MCF 10A (cell line): ENCODE data around the gene ITGA5. TPM values are rescaled to one million over a fixed set of nuclear protein-coding genes. Genes with fewer than 3 reads are reported as not detected.

ENCODE experiments used
- BruUV-seq: library from RNA; stranded (reverse); fragments of 400-500 nt; replicated peaks from 2 replicates; lab custom pipeline; 2021; lab: Mats Ljungman, UMichigan
- CTCF ChIA-PET: fragments of 300-600 bp; sonication (Branson Sonifier 250); formaldehyde crosslinking; extraction: SDS; loops from one replicate; lab custom pipeline; 2021; ENCODE audit warnings: antibody characterized with exemption, inconsistent platforms; lab: Yijun Ruan, JAX
- POLR2A ChIA-PET: fragments of 300-600, 350-650 bp; sonication (Branson Sonifier 250); formaldehyde crosslinking; extraction: SDS; loops from one replicate; lab custom pipeline; 2020; ENCODE audit warnings: antibody characterized with exemption, inconsistent platforms; lab: Yijun Ruan, JAX
- DNase-seq: peaks from one replicate; pipeline ENCODE4 v3.0.0-alpha.2; 2018; ENCODE audit not compliant: unreplicated experiment
- H3K27ac Mint-ChIP-seq: one replicate; pipeline ENCODE4 v1.8.0; 2022; ENCODE audit warnings: mild to moderate bottlenecking, low read depth, mixed read lengths; ENCODE audit not compliant: unreplicated experiment
- H3K27me3 Mint-ChIP-seq: one replicate; pipeline ENCODE4 v1.8.0; 2022; ENCODE audit warnings: mixed read lengths; ENCODE audit not compliant: insufficient read depth, unreplicated experiment
- H3K36me3 Mint-ChIP-seq: one replicate; pipeline ENCODE4 v1.8.0; 2022; ENCODE audit warnings: mild to moderate bottlenecking, moderate library complexity, mixed read lengths; ENCODE audit not compliant: insufficient read depth, unreplicated experiment
- H3K4me1 Mint-ChIP-seq: one replicate; pipeline ENCODE4 v1.8.0; 2022; ENCODE audit warnings: mixed read lengths; ENCODE audit not compliant: insufficient read depth, unreplicated experiment
- H3K4me3 Mint-ChIP-seq: one replicate; pipeline ENCODE4 v1.8.0; 2022; ENCODE audit warnings: mild to moderate bottlenecking, moderate library complexity, mixed read lengths; ENCODE audit not compliant: unreplicated experiment
- H3K9me3 Mint-ChIP-seq: one replicate; pipeline ENCODE4 v1.8.0; 2022; ENCODE audit warnings: mixed read lengths; ENCODE audit not compliant: unreplicated experiment
- intact Hi-C: fragments of 100-400 bp; cut with micrococcal nuclease; formaldehyde crosslinking; loops from 2 replicates; pipeline ENCODE4 v1.14.1; 2022
- total RNA-seq: library from RNA; stranded (reverse); gene quantifications from 2 replicates; pipeline ENCODE4 v1.2.3, GENCODE V29; 2022
- TF ChIP-seq, protein P1 (sequence below): fragments of 200-600 bp; IDR thresholded peaks from one replicate; pipeline ENCODE4 v1.8.0; 2022; ENCODE audit warnings: antibody characterized with exemption, mild to moderate bottlenecking; ENCODE audit not compliant: unreplicated experiment

The ITGA5 gene
- total RNA-seq, 1 experiment from 2014 or later = 110 TPM

GRCh38 chr12:54389607-54390175, 29.4 kb downstream of the ITGA5 start:
- intact Hi-C loops = no loop called here
- no peak overlapping the region for H3K4me3 Mint-ChIP-seq
- TF ChIP-seq, protein P1, sequence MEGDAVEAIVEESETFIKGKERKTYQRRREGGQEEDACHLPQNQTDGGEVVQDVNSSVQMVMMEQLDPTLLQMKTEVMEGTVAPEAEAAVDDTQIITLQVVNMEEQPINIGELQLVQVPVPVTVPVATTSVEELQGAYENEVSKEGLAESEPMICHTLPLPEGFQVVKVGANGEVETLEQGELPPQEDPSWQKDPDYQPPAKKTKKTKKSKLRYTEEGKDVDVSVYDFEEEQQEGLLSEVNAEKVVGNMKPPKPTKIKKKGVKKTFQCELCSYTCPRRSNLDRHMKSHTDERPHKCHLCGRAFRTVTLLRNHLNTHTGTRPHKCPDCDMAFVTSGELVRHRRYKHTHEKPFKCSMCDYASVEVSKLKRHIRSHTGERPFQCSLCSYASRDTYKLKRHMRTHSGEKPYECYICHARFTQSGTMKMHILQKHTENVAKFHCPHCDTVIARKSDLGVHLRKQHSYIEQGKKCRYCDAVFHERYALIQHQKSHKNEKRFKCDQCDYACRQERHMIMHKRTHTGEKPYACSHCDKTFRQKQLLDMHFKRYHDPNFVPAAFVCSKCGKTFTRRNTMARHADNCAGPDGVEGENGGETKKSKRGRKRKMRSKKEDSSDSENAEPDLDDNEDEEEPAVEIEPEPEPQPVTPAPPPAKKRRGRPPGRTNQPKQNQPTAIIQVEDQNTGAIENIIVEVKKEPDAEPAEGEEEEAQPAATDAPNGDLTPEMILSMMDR = no peak
- H3K9me3 Mint-ChIP-seq = no peaks in the 10 kb centered on the region
- H3K27me3 Mint-ChIP-seq = no peaks in the 10 kb centered on the region
- BruUV-seq = no TSS peak
- no peak for DNase-seq
- POLR2A ChIA-PET = no interaction called here
- peaks cover 8% of the 10 kb centered on the region for H3K36me3 Mint-ChIP-seq
- H3K4me1 Mint-ChIP-seq = peaks cover 38% of the 10 kb centered on the region
- peak overlapping the region; percentile 2 for H3K27ac Mint-ChIP-seq
- CTCF ChIA-PET = interaction anchor here (1.3 to 1.5 kb wide), 2 partner anchors 9 to 50 kb away, joined by 3 to 11 read pairs; no protein-coding TSS in a partner anchor

GRCh38 chr12:54389134-54389508, 29.9 kb downstream of the ITGA5 start:
- peaks cover 37% of the 10 kb centered on the region for H3K4me1 Mint-ChIP-seq
- intact Hi-C loops = no loop called here
- ChIA-PET POLR2A (no interaction called here), CTCF (interaction anchor here (1.3 kb wide), 1 partner anchor 9 kb away, joined by 11 read pairs; no protein-coding TSS in a partner anchor)
- H3K4me3 Mint-ChIP-seq = no peak overlapping the region
- H3K27ac Mint-ChIP-seq = no peak overlapping the region
- DNase-seq = no peak
- H3K36me3 Mint-ChIP-seq = peaks cover 3% of the 10 kb centered on the region
- BruUV-seq = no TSS peak
- no peaks in the 10 kb centered on the region for H3K9me3 Mint-ChIP-seq
- H3K27me3 Mint-ChIP-seq = no peaks in the 10 kb centered on the region
- TF ChIP-seq, protein P1 = no peak

DNA sequence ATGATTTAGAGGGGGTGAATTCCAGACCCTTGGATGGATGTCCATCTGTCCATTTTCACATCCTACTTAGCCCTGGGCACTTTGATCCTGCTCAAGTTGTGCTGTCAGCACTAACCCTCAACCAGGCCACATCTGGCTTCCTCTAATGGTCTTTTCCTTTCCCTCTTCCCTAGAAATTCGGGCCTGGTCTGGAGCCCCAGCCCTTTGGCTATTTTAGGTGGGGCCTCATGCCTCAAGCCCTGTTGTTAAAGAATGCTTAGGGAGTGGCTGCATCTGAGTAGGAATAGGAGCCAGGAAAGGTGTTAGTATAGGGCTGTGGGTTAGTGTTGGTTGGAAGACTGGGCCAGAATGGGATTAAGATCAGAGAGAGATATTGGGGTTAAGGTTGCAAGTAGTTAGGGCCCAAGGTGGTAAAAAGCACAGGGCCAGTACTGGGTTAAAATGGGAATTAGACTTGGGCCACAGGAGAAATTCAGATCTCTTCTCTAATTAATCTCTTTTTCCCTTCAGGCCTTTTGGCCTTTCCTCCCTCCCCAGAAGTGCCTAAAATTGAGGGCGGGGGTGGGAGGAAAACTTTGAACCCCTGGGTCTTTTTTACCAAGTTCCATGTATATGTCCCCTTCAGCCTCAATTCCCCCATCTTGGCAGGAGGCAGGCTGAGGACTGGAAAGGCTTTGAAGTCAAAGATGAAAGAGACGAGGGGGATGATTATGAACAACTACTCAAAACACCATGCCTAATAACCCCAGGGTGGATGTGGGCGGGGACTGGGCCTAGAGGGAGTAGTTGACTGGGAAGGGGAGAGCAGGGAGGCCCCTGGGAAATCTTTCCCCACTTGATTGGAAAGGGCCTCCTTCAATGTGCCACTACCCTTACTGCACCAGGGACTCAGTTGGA, 30.6 kb downstream of the ITGA5 start:
- no peaks in the 10 kb centered on the region for H3K27me3 Mint-ChIP-seq
- peak overlapping the region; percentile 83 for H3K27ac Mint-ChIP-seq
- peaks cover 32% of the 10 kb centered on the region for H3K4me1 Mint-ChIP-seq
- H3K9me3 Mint-ChIP-seq = no peaks in the 10 kb centered on the region
- ChIA-PET CTCF (interaction anchor here (0.6 to 3.0 kb wide), 9 partner anchors 7 to 104 kb away, joined by 3 to 28 read pairs (median 9); no protein-coding TSS in a partner anchor), POLR2A (interaction anchor here (0.6 to 1.6 kb wide), 5 partner anchors 9 to 108 kb away, joined by 3 to 5 read pairs (median 3); partner anchors contain the start of genes CBX5 and HNRNPA1)
- intact Hi-C loops = no loop called here
- DNase-seq = no peak
- TF ChIP-seq, protein P1 = no peak
- no TSS peak for BruUV-seq
- no peaks in the 10 kb centered on the region for H3K36me3 Mint-ChIP-seq
- H3K4me3 Mint-ChIP-seq = no peak overlapping the region

DNA sequence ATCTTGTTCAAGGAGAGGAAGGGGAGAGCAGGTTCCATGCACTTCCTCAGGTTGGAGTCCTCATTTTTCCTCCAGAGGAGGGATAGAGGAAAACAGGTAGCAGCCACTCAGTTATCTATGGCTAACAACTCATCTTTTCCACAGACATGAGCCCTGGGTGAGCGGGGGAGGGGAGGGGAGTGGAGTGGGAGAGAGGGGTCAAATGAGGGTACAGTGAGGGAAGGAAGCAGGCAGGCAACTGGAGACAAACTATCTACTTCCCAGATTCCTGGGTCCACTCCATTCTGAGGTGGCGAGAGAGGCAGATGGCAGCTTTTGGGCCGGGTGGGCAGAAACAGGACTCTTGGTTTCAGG, 32.0 kb downstream of the ITGA5 start:
- H3K9me3 Mint-ChIP-seq = no peaks in the 10 kb centered on the region
- intact Hi-C loops = no loop called here
- POLR2A ChIA-PET = interaction anchor here (1.6 kb wide), 1 partner anchor 53 kb away, joined by 4 read pairs; no protein-coding TSS in a partner anchor
- TF ChIP-seq, protein P1 = no peak
- H3K27me3 Mint-ChIP-seq = no peaks in the 10 kb centered on the region
- no peak overlapping the region for H3K27ac Mint-ChIP-seq
- H3K4me3 Mint-ChIP-seq = no peak overlapping the region
- no TSS peak for BruUV-seq
- peaks cover 31% of the 10 kb centered on the region for H3K4me1 Mint-ChIP-seq
- CTCF ChIA-PET = interaction anchor here (0.6 to 3.0 kb wide), 6 partner anchors 8 to 167 kb away, joined by 3 to 28 read pairs (median 10); no protein-coding TSS in a partner anchor
- no peaks in the 10 kb centered on the region for H3K36me3 Mint-ChIP-seq
- DNase-seq = no peak
